Endometrial microvascular endothelial cells (primary cell): Measurements from ENCODE around the gene BLNK. TPM values are rescaled to one million over a fixed set of nuclear protein-coding genes. Genes with fewer than 3 reads are reported as not detected.

ENCODE experiments used
- in situ Hi-C: cut with HindIII; loops from 2 replicates; pipeline ENCODE4 v1.10.0; 2017; ENCODE audit warnings: low sequenced_read_pairs, low pct_unique_long_range_greater_than_20kb; ENCODE audit errors: inconsistent ontology term
- total RNA-seq: library from RNA; depleted of rRNA; stranded (reverse); fragments of >200 nt; gene quantifications from one replicate; pipeline ENCODE4 v1.2.3, GENCODE V29; 2015; ENCODE audit errors: inconsistent ontology term

BLNK gene
- total RNA-seq, 1 donor from 2014 or later, result not detected

DNA sequence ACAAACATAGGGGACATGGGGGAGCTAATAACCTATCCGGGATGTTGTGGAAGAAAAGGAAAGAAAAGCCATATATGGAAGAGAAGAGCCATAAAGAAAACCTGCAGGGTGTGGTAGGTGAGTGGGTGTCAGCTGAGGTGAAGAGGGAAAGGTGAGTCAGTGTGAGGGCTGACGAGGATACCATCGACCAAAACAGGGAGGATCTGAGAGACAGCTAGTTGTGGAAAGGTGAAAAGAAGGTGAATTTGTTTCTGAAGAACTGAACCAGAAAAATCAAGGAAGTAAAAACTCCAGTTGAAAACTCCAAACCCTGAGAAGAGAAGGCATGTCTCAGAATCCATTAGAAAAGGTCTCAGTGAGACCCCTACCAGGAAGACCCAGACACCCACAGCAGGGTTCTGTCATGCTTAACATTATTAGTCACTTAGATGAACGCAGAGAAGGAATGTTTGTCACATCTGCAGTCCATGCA is 4.1 kb downstream of the BLNK start:
- in situ Hi-C loops, result no loop called here

DNA sequence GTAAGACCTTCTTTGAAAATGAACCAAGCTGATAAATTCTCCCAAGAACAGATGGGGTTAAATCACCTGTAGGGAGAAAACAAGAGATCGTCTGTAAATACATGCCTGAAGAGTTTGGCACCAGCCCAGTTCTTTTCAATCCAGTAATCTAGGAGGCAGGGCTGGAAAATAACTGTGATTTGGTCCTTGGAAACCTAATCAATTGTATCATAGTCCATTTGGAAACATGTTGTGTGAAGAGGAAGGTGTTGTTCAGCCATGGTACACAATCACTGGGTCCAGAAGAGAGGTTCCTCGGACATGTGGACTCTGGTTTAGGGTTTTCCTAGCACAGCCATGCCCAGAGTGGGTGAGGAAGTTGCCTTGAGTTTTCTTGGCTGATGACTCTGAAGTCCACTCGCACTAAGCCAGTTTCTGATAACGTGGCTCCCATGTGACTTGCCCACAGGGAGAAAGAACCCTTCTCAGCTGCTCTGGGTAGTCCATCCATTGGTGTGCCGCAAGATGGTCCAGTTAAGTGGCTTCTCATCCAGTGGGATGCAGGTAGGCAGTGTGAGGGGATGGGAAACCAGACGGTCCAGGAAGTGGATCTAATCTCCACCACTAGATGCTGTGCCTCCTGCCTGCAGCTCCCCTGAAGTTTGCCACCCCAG is 5.1 kb downstream of the BLNK start:
- in situ Hi-C loops, result no loop called here

DNA sequence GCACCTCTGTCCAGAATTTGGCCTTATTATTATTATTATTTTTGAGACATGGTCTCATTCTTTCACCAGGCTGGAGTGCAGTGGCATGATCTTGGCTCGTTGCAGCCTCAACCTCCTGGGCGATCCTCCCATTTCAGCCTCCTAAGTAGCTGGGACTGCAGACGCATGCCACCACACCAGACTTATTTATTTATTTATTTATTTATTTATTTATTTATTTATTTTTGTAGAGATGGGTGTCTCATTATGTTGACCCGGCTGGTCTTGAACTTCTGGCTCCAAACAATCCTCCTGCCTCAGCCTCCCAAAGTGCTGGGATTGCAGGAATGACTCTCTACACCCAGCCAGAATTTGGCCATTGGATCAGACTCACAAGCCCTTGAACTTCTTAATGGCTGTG is 6.4 kb downstream of the BLNK start:
- in situ Hi-C loops, result no loop called here

DNA sequence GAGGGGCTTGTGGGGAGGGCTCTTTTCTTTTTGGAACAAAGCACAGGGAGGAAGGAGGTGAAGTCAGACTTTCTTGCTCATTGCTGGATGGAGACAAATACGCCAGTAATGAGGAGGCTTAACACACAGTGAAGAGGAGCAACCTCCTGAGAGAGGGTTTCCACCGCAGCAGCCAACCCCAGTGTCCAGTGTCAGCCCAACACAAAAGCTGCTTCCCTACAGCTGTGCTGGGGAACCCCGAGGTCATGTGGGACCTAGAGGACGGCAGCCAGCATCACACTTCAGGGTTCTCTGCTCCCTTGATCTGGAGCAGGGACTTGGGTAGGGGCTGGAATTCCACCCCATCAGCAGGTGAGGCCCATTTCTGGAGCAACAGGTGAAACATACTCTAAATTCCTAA is 7.7 kb downstream of the BLNK start:
- in situ Hi-C loops, result no loop called here

DNA sequence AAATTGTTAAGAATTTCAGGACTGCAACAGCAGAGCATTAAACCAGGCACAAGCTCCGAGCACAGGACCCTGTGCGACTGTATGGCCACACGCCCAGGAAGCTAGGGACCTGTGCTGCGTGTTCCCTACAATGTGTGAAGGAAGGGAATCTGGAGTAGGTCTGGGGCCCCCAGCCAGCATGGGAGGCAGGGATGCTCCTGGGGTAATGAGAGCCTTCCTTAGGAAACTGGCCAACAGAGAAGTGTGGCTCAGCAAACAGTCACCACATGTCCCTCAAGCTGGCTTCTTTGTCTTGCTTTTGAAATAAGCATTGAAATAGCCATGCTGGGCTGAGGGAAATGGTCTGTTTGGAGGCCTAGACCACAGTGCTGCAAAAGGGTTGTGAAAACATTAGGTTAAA is 8.2 kb downstream of the BLNK start:
- in situ Hi-C loops, result no loop called here

DNA sequence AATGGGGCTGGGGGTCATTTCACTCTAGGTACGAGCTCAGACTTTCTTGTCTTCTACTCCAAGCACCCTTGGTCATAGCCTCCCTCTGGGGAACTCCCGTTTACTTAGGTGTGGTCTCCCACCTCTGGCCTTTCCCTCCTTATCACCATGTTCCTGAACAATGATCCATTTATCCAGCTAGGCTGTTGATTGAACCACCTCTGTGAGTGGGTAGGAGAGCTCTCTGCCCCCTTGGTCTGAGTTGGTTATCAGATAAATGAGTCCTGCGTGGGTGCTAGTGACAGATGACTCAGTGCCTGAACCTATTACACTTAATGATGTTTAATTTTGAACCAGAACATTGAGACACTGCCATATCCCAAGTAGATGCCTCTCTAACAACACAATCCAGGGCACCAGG is 9.4 kb downstream of the BLNK start:
- in situ Hi-C loops, result no loop called here

DNA sequence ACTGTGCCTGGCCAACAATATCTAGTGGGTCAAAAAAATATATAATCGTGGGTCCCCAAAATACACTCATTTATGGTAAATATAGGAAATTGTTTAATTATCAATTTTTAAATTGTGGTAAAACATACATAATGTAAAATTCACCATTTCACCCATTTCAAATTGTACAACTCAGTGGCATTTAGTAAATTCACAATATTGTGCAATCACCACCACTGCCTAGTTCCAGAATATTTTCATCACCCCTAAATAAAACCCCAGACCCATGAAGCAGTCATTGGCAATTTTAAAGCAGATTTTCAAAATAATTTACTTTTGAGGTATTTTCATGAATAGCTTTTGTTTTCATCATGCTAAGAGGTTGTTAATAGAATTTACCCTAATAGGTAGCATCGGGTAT is 10.2 kb downstream of the BLNK start:
- in situ Hi-C loops, result no loop called here

DNA sequence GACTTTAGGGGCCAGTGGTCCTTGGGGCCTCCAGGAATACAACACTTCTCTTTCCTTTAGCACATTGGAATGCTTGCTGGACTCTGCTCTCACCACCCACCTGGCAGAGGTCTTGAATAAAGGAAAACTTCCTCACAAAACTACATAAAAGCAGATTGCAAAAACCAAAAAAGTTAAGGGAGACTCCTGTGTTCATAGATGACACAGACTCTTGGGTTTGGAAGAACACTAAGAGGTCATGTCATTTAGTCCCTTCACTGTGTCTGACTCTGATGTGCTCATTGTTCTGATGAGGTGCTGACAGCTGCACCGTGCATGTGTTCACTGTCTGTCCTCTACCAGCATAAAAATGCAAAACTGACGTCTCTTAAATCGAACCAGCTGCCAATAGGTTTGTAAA is 11.4 kb downstream of the BLNK start:
- in situ Hi-C loops, result no loop called here

DNA sequence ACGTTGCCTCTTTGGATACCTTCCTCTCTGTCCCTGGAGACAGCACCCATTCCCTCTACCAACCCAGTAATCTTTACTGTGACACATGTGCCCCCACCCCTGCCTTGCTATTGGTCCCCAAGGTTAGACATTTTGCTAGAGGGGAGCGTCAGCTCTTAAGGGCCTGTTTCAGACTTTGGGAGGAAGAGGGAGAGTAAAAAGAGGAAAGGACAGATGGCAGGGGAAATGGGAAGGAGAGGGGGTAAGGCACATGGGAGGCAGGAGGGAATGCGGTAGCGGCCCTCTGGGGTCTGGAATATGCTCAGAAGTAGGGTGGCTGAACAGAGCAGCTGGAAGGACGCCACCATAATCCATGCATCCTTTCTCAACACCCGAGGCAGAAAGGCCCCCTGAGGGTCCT is 12.2 kb downstream of the BLNK start:
- in situ Hi-C loops, result no loop called here

DNA sequence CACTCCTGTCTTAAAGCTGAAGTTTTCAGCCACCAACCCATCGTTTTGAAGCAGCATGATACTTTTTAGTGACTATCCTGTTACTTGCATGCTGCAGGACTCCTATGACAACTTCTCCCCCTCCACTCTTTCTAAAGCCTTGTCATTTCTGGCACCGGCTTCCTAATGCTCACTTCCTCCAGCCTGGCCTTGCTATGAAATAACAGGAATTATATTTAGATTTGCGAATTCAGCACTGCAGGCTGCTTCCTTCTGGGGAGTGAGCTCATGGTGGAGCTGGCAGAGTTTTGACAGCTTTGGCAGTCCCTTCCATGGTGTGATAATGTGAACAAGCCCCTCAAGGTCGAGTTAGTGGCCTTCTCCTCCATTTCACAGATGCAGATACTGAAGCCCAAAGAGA is 13.4 kb downstream of the BLNK start:
- in situ Hi-C loops, result no loop called here

DNA sequence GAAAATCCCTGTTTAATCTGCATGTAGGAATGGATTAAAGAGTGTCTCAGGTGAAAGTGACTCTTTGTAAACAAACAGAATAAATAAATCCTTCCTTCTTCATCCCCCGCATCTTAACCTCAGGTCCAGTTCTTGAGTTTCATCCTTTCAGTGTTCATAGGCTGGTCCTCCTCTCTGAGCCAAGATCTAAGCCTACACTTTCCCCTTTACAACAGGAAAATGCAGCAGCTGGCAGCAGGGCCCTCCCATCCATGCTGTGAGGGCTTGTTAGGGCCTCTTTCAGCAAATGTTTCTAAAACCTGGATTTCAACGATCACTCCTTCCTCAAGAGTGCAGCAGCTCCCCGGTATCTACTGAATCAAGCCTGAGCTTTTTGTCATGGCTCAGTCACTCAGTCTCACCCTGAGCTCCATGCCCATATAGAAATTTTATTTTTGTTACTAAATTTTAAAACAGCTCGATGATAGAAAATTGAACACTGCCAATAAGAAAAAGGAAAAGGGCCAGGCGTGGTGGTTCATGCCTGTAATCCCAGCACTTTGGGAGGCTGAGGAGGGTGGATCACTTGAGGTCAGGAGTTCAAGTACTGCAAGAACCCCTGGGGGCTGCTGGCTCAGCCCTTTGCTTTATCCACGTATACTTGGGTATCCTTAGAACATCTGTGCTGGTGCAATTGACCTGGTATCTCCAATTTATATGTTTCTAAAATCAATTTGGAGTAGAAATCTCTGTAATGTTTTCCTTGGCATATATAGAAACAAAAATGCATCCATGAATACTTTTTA is 15.6 kb downstream of the BLNK start:
- in situ Hi-C loops, result no loop called here

DNA sequence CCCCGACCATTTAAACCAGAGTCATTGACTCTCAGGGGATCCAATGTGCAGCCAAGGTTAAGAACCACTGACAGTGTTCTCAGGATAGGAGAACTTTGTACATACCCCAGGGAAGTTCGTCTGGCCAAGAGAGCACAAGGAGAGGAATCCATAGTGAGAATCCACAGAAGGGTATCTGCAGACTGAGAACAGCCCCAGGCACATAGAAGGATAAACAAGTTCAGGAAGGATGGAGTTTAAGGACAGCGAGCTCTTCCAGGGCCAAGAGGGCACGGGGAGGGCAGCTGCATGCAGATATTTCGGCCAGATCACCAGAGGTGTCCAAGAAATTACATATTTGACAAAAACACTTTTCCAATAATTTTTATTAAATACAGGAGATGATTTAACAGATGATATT is 16.4 kb downstream of the BLNK start:
- in situ Hi-C loops, result no loop called here

DNA sequence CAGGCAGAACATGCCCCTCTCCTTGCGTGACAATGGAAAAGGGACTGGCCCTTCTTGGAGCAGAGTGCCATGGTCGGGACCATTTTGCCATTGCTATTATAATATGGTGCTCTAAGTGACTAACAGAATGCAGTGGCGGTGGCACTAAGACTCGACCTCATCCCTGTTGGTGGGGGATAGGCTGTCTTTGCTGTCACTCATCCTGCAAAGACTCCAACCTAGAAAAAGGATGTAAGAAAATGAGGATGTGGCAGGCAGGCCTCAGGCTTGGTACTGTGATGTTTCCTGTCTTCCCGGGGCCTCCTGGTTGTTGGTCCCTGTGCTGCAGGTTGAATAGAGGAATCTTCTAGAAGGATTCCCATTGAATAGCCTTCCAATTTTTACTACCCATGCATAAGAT is 18.6 kb downstream of the BLNK start:
- in situ Hi-C loops, result no loop called here

DNA sequence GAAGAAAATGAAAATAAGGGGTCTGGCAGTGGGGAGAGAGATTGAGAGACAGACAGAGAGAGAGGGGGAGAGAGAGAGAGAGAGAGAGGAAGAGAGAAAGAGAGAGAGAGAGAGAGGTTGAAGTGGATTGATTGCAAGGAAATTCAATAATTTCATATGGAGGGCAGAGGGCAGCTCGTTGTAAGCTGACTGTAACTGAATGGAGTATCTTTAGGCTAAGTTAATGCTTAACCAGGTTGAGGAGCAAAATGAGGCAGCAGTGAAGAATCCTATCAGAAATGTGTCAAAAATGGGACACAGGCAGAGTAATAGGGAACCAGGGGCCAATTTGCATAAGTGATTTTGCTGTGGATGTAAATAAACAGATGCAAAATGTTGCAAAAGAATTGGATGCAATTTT is 21.0 kb downstream of the BLNK start:
- in situ Hi-C loops, result no loop called here

DNA sequence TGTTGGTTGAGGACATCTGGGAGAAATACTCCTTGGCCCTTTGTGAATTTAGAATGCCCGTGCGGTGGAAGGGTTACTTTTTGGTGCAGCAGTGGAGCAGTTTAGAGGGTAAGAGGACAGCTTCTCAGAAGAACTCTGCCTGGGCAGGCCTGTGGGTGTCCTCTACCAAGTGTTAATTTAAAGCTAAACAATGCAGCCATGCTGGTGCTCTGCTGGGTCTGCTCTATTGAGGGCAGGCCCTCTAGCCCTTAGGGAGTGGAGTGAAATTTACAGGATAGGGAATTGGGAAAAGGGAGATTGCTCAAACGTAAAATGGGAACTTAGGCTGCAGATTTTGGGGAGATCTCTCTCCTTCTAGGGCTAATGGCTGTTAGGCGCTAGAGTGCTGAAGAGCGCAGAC is 22.1 kb downstream of the BLNK start:
- in situ Hi-C loops, result no loop called here

DNA sequence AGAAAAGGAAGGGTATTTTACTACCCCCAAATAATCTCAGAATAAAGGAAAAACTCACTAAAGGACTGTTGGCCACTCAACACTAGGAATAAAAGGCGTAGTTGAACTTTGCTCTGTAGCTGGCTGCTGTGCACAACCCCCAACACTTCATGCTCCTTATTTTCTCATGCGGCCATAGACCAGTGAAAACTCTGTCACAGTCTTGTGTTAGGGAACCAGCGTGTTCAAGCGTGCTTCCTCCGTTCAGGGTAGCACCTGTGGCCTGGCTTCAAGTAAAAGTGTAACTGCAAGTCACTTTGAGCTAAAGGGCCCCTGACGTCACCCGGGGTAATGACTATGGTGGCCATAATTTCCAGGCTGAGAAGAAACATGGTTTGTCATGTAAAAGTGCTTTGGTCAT is 27.0 kb downstream of the BLNK start:
- in situ Hi-C loops, result no loop called here

DNA sequence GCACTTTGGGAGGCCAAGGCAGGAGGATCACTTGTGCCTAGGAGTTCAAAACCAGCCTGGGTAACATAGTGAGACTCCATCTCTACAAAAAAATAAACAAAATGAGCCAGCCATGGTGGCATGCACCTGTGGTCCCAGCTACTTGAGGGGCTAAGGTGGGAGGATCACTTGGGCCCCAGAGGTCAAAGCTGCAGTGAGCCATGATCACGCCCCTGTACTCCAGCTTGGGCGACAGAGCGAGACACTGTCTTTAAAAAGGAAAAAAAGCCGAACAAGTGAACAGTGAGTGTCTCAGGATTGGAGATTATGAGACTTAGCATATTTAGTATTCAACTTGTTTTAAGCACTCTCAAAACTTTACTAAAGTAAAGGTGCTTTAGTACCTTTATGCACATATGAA is 28.1 kb downstream of the BLNK start:
- in situ Hi-C loops, result no loop called here

DNA sequence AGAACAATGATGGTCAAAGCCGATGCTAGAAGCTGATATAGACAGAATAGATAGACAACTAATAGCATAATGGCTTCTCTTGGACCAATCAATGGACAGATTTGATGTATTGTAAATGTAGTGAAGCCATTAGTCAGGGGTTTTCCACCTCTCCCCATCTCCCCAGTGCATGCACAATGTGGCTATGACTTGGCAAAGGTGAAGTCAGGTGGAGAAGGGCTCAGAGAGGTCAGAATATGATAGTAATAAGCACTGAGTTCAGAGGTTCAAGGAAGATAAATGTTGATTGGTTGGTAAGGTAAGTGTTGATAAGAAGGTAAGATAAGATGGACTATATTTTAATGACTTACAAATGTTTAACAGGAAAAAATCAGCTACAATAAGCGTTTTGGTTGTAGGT is 28.5 kb downstream of the BLNK start:
- in situ Hi-C loops, result no loop called here

DNA sequence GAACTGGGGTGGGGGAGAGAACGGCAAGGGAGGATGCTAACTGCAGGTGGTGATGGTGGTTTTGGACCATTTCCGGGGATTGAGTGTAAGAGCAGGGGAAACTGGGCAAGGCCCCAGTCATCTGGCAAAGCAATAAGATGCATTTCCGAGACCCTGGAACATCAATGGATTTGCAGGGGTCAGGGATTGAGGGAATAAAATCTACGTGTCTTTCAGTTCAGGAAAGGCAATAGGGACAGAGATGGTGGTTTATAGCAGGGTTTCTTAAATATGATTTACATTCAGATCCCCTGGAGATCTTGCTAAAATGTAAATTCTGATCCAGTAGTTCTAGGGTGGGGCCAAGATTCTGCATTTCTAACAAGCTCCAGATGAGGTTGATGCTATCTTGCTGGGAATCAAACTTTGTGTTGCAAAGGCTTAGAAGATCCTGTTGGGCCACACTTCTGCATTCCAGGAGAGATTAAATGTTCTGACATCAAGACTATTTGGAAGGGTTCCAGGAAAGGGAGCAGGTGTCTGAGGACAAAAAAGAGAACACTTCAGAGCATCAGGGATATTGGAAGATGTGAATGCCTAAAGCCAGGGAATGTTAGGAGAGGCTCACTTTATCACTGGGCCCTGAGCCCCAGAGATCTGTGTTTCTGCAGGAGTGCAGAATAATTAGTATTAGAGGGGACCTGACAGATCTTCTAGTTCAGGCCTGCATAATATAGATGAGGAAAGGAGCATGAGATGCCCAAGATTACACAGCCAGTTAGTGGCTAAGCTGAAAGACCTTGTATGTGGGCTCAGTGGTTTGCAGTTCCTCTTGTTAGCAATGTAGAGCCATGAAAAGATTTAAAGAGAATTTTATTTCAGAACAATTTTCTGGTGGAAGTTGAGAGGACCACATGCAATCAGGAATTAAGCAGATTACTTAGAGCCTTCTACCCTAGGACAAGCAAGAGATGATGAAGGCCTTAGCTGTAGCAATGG is 32.4 kb downstream of the BLNK start:
- in situ Hi-C loops, result no loop called here

DNA sequence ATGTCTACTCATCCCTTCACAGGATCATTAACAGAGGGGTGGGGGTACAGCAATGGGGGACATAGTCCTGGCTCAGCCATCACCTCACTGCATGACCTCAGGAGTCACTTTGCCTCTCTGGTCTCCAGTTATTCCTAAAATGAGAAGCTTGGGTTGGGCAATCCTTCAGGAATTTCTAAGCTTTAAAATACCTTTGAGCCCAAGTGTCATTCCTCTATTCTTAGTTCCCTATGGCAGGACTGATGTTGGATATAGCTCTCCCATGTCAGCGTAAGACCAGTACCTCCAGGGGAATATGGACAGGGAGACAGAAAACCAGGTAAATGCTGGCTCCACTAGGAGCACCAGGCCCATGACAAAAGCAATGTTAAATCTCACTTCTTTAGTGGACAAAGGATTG is 34.5 kb downstream of the BLNK start:
- in situ Hi-C loops, result no loop called here
